GM18861 (cell line): ENCODE measurements around the gene HIP1.
"Not testable (repeated sequence)": the region's sequence is repeated elsewhere in the genome, so short reads cannot be mapped to it uniquely, and the experiment has no call there.

Source experiments
- ATAC-seq: cut with Tn5 transposase; IDR thresholded peaks from one replicate; pipeline ENCODE4 v1.9.1; 2021; ENCODE audit not compliant: unreplicated experiment

HIP1 gene

DNA sequence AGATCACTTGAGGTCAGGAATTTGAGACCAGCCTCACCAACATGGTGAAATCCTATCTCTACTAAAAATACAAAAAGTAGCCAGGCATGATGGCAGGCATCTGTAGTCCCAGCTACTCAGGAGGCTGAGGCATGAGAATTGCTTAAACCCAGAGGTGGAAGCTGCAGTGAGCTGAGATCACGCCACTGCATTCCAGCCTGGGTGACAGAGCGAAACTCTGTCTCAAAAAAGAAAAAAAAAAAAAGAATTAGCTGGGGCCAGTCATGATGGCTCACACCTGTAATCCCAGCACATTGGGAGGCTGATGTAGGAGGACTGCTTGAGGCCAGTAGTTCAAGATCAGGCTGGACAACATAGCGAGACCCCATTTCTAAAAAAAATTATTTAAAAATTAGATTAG, 21.0 kb downstream of the HIP1 start:
- not testable (repeated sequence) for ATAC-seq

DNA sequence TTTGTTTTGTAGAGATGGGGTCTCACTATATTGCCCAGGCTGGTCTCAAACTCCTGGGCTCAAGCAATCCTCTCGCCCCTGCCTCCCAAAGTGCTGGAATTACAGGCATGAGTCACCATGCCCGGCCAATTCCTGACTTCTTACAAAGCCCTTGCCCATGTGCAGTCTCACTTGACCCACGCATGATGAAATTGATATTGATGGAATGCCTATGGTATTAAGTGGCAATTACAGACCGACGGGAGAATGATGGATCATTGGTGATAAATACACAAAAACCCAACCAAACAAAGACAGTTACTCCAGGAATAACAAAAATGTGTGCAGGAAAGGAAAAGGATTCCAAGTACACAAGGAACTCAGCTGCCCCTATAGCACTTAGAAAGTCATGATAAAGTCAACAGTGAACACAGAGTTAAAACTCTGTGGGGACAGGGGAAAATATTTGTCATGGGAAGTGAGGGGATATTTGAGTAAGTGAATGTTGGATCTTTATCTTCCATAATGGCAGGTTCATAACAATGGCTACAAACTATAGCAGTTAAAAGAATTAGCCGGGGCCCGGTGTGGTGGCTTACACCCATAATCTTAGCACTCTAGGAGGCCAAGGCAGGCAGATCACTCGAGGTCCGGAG, 21.6 kb downstream of the HIP1 start:
- no peak for ATAC-seq

DNA sequence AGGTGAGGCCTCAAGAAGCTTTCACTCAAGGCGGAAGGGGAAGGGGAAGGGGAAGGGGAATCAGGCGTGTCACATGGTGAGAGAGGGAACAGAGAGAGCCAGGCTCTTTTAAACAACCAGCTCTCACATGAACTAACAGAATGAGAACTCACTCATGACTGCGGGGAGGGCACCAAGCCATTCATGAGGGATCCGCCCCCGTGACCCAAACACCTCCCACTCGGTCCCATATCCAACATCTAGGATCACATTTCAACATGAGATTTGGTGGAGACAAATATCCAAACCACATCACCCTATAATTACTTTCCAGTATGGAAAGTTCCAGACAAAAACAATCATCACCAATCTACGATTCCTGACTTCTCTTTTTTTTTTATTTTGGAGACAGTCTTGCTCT, 22.9 kb downstream of the HIP1 start:
- no peak for ATAC-seq

DNA sequence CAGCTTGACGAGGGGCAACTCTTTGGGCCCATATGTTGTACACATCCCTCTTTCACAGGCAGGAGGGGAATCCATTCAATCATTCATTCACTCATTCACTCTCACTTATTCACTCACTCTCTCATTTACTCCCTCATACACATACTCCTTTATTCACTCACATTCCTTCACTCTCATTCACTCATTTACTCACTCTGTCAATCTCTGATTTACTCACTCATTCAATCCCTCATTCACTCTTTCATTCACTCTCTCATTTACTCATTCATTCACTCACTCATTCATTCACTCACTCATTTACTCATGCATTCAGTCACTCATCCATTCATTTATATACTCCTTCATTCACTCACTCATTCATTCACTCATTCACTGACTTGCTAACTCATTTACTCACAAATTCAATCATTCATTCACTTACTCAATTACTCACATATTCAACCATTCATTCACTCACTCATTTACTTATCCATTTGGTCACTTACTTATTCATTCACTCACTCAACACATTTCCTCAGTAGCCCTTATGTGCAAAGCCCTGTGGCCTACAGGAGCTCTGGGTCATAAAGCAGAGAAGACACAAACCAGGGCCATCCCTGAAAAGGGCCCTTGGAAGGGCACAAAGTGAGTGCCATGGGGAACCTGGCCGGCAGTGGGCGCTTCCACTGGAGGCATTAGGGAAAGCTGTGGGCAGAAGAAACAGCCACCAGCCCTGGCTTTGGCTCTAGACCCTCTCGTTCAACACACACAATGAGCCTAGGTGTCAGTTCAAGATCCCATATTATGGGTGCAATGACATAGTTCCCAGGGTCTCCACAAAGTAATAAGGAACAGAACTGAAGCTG, 26.0 kb downstream of the HIP1 start:
- ATAC-seq = no peak

DNA sequence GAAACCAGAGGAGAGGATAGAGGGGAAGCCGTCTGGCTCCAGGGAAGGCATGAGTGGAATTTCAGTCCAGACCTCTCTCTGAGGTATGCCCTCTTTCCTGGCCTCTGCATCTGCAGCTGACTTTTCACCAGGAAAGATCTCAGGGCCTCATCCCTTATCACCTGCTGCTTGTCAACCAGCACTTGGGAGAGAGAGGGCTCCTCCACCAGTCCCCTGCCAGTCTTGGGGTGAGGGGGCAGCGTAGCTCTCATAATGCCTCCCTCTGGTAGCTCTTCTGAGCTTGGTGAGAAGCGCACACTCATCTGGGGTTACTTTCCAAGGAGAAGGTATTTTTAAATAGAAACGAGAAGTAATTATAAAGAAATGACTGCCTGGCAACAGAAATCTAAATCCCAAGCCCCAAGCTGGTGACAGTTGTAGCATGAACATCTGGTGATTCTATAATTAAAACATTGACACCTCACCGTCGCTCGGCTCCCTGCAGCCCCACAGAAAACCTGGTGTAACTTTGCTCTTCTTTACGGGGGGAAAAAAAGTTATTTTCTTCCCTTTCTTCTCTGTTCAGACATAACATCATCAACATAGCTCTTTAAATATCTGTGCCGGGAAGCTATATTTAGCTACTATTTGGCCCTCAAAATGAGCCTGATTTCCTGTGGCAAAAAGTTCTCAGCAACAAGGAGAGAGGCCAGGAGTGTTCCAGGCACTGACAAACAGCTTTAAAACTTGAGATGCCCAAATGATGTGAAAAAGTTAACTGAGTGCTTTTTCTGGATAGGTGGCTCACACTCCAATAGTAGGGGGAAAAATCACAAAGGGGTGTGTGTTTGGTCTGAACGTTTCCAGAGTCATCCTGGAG, 26.9 kb downstream of the HIP1 start:
- no peak for ATAC-seq

DNA sequence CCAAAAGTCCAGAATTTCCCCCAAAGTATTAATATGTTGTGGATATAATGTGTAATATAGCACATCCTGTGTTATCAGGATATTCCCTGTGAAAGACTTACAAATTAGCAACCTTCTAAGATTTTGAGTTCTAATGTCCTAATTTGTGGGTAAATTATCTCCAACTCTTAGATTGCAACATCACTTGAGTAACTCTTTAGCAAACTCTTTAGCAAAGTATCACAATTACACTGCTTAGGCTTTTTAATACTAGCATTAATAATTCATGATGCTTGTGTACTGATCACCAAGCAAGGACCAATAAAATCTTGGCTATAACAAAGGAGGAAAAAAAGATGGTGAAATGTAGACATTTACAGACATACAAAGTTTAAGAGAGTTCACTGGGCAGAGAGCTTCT, 27.7 kb downstream of the HIP1 start:
- no peak for ATAC-seq

DNA sequence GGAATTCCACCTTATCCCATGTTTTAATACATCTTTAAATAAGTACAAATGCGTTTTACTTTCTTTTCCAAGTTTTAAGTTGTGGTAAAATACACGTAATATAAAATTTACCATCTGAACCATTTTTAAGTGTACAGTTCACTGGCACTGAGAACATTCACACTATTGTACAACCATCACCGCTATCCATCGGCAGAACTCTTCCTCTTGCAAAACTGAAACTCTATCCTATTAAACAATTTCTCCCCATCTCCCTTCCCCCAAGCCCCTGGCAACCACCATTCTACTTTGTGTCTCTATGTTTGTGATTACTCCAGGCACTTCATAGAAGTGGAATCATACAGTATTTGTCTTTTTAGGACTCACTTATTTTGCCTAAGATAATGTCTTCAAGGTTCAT, 33.8 kb downstream of the HIP1 start:
- no peak for ATAC-seq

DNA sequence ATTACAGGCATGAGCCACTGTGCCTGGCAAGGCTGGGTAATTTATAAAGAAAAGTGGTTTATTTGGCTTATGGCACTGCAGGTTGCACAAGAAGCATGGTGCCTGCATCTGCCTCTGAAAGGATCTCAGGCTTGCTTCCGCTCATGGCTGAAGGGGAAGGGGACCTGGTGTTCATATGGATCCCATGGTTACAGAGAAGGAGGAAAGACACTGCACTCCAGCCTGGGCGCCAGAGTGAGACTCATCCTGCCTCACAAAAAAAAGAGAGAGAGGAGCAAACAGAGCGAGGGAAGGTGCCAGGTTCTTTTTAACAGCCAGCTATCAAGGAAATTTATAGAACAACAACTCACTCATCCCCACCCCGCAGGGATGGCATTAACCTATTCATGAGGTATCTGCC, 36.2 kb downstream of the HIP1 start:
- no peak for ATAC-seq

DNA sequence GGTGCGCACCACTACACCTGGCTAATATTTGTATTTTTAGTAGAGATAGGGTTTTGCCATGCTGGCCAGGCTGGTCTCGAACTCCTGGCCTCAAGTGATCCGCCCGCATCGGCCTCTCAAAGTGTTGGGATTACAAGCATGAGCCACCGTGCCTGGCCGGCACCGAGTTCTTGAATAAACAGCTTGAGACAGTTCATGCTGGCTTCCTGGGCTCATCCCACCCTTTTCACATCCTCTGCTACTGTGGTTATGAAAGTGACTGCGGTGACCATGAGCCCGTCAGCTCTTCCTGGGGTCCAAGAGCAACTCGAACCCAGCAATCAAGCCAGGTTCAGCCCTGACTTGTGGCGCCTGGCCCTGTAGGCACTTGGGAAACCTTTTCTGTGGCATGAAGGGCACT, 38.7 kb downstream of the HIP1 start:
- ATAC-seq = no peak

DNA sequence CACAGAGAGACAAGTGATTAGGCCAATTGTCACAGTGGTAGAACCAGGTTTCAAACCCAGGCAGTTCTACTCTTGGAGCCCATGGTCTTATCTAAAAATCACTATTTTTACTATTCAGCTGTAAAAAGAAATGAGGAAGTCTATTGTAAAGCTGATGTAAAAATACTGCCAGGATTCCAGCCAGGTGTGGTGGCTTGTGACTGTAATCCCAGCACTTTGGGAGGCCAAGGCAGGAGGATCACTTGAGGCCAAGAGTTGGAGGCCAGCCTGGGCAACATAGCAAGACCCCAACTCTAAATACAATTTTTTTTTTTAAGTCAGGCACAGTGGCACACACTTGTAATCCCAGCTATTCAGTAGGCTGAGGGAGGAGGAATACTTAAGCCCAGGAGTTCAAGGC, 40.4 kb downstream of the HIP1 start:
- ATAC-seq = no peak

DNA sequence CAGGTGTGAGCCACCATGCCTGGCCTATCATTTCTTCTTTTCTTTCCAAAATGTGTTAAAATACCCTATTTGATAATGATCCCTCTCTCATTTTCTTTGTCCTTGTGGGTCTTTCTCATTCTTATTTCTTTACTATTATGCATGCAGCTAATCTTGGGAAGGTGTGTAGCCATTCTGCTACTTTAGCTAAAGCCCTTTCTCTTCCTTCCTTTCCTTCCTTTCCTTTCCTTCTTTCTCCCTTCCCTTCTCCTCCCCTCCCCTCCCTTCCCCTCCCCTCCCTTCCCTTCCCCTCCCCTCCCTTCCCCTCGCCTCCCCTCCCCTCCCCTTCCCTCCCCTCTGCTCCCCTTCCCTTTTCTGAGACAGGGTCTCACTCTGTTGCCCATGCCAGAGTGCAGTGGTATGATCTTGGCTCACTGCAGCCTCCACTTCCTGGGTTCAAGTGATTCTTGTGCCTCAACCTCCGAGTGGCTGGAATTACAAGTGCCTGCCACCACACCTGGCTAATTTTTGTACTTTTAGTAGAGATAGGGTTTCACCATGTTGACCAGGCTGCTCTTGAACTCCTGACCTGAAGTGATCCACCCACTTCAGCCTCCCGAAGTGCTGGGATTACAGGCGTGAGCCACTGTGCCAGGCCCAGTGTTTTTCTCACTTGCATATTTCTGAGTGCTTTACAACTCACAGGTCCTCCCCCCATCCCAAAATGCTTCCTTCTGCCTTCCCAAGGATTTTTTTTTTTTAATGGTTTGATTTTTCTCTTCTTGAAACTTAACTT, 42.3 kb downstream of the HIP1 start:
- ATAC-seq = no peak

DNA sequence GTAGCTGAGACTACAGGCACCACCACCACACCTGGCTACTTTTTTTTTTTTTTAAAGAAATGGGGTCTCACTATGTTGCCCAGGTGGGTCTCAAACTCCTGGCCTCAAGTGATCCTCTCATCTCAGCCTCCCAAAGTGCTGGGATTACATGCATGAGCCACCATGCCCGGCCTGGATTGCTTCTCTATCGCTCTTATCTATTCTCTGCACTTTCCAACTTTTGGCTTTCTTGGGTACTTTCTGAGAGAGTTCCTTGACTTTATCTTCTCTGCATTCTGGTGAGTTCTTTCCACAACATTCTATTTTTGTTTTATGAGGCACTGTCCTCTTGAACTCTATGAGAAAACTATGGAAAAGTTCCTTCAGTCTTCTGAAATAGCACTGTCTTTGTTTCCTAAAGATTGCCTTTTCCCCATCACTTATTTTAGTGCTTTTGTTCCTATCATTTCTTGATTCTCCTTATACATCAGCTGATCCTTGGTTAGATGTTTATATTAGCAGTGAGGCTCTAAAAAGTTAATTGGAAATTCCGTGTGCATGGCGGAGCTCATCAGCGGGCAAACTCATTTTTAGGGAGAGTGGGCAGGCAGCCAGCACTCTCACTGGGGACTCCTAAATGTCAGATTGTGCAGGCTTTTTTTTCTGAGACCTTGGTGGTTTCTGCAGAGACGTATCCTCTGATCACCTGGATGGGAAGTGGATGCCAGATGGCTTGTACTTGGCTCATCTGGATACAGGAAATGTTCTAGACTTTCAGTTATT, 43.9 kb downstream of the HIP1 start:
- ATAC-seq = no peak

DNA sequence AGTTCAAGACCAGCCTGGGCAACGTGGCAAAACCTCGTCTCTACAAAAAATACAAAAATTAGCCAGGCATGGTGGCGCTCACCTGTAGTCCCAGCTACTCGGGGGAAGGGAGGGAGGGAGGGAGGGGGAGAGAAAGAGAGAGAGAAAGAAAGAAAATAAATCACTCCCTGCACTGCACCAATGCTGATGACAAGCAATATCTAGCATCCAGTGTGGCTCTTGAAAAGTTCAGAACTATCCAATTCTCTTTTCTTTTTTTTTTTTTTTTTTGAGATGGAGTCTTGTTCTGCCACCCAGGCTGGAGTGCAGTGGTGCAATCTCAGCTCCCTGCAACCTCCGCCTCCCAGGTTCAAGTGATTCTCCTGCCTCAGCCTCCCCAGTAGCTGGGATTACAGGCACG, 45.1 kb downstream of the HIP1 start:
- not testable (repeated sequence) for ATAC-seq

DNA sequence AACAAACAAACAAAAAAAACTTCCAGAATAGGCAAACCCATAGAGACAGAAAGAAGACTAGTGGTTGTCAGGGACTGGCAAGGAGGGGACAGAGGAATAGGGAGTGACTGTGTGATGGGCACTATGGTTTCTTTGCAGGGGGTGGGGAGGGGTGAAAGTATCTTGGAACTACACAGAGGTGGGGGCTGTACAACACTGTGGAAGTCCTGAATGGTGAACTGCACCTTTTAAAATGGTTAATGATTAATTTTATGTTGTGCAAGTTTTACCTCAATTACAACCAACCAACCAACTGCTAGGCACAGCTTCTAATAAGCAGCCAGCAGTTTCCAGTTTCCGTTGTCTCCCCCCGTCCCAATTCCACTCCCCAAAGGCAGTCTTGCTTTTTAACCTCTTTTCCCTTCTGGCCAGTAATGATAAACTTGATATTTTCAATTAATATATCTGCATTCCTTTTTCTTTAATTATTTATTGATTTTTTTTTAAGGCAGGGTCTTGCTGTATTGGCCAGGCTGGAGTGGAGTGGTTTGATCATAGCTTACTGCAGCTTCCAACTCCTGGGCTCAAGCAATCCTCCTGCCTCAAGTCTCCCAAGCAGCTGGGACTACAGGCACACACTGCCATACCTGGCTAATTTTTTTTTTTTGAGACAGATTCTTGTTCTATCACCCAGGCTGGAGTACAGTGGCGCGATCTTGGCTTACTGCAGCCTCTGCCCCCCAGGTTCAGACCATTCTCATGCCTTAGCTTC, 46.8 kb downstream of the HIP1 start:
- no peak for ATAC-seq

DNA sequence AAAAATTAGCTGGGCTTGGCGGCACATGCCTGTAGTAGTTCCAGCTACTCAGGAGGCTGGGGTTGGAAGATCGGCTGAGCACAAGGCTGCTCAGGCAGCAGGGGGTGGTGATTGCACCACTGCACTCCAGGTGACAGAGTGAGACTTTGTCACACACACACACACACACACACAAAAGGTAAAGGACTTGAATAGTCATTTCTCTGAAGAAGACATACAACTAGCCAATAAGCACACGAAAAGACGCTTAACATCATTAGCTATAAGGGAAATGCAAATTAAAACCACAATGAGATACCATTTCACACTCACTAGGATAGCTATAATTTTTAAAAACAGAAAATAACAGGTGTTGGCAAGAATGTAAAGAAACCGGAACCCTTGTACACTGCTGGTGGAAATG, 48.6 kb downstream of the HIP1 start:
- ATAC-seq = no peak

DNA sequence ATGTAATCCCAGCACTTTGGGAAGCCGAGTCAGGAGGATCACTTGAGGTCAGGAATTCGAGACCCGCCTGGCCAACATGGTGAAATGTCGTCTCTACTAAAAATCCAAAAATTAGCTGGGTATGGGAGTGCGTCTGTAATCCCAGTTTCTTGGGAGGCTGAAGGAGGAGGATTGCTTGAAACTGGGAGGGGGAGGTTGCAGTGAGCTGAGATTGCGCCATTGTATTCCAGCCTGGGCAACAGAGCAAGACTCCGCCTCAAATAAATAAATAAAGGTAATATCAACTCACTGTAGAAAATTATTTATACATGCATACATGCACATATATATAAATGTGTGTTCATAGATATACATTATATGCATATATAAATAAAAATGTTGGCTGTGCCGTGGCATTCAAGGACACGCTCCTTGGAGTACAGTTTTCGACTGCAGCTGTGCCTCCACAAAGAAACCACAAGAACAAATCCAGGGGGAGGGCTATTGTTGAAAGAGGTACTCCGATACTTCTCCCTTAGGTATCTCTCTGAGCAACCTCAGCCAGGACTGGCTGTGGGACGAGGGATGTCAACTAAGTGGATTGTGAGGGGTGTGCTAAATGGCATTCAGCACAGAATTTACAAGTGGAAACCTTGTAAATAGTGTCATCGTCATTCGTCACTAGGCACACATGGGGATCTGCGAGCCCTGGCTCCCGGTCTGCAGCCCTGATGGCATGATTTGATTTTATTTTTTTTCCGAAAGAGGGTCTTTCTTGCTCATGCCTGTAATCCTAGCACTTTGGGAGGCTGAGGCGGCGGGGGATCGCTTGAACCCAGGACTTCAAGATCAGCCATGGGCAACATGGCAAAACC, 49.3 kb downstream of the HIP1 start:
- ATAC-seq = no peak

DNA sequence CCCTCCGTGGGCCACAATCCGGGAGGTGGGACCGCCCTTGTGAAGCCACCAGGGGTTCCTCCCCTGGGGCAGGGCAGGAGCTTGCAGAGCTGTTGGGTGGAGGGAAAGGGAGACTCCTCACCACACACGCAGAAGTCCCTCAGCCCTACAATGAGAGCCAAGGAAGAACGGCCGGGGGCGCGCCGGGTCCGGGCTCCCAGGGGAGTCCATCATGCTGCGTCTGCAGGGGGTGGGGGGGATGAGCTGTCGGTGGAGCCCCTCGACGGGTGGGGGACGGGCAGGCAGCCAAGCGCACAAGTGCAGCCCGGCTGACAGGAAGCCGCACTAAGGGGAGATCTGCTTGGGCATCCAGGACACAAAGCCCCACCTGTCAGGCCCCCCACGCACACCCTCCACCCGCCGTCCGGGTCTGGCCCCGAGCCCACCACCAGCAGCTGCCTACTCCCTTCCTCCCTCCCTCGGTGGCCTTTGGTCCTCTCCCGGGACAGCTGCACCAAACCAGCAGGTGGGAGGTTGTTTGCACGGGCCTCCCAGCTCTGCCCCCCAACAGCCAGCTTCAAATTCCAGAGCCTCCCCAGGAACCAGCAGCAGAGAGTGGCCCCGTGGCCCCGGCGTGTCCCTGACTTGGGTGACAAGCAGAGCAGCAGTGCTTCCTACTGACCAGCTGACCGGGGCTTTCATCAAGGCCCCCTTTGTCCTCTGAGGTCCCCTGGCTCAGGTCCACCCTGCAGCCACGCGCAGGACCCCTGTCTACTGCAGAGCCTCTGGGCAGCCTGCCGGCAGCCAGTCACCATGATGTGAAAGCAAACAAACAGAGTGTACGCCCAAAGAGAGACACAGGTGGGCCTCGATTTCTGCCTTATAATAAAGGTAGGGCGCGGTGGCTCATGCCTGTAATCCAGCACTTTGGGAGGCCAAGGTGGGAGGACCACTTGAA, 50.3 kb downstream of the HIP1 start:
- ATAC-seq = no peak
